GM18502 (cell line): ENCODE measurements around the gene ZKSCAN8.

ENCODE experiments used
- ATAC-seq: cut with Tn5 transposase; IDR thresholded peaks from one replicate; pipeline ENCODE4 v1.9.1; 2021; ENCODE audit warnings: mild to moderate bottlenecking; ENCODE audit not compliant: unreplicated experiment, poor library complexity

Gene ZKSCAN8

GRCh38 chr6:28203201-28203600 lies 61.5 kb downstream of the ZKSCAN8 start:
- ATAC-seq = no peak

GRCh38 chr6:28205879-28206278 lies 64.2 kb downstream of the ZKSCAN8 start:
- no peak for ATAC-seq

- ATAC-seq = no peak
Measured at GRCh38 chr6:28206527-28206926, 64.8 kb downstream of the ZKSCAN8 start.

- no peak for ATAC-seq
Measured at GRCh38 chr6:28206928-28207509, 65.3 kb downstream of the ZKSCAN8 start.

- ATAC-seq = no peak
Measured at GRCh38 chr6:28207510-28208110, 65.9 kb downstream of the ZKSCAN8 start.

- ATAC-seq = no peak
Measured at GRCh38 chr6:28208111-28208659, 66.5 kb downstream of the ZKSCAN8 start.
